Activated T-cell treated with anti-CD3 and anti-CD28 coated beads, Interleukin-2, amount 50 U/mL, for 48 hours (primary cell): ENCODE measurements around the gene GABBR2.
"Not testable (repeated sequence)": the region's sequence is repeated elsewhere in the genome, so short reads cannot be mapped to it uniquely, and the experiment has no call there.

Experiments
- DNase-seq, 2 experiments: peaks; one replicate each; pipeline ENCODE4 v3.0.0-alpha.2; 2020

GABBR2 gene

DNA sequence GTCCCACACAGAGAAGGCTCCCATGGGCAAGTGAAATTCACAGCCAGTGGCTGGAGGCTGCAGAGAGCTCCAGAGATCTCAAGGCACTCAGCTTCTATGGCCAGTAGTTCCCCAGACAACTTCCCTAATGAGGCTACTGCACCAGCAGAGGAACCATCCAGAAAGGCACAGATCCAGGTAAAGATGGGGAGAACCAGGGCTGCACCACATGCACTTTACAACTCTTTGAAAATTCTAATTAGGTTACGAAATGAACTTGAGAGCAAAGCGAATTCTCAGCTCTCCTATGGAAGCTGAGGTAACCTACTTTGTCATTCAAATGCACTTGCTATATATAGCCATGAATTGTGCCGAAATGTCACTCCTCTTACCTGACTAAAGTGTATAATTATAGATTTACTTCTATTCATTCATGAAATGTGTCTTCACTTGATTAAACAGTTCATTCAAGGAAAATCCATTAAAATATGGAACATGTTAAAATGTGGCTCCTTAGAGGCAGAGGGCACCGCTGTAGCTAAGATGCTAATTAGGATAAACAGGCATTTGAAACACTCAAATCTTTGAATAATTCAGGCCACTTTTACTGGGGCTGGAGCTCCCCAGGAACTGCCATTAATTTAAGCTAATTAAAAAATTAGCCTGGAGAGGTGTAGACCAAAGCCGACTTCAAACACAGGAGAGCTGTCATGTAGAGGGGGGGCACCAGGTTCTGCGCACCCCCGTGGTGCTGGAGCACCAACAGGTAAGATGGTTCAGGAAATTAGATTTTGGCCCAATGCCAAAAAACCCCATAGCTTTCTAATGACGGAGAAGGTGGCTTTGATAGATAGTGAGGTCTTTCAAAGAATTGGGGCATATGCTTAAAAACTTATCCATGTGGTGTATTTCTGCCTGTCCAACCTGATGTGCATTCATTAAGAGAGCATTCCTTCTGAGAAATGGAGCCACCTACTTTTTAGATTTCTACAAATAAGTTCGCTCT is 204.1 kb downstream of the GABBR2 start:
- DNase-seq = no peak

DNA sequence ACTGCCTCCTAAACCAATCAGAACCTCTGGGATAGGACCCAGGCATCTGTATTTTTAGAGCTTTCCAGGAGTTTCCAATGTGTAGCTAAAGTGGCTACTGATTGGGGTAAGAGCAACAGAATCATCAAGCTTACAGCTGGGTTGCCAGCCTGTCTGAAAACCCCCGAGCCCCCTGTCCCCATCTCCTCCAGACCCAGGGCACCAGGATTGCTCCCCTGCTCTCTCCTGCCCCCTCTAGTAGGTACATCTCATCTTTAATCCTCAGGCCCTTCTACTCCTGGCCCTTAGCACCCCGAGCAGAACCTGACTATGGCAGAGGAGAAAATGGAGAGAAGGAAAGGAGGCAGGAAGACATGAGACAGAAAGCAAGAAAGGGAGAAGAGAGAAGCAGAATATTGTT is 204.9 kb downstream of the GABBR2 start:
- DNase-seq = no peak

DNA sequence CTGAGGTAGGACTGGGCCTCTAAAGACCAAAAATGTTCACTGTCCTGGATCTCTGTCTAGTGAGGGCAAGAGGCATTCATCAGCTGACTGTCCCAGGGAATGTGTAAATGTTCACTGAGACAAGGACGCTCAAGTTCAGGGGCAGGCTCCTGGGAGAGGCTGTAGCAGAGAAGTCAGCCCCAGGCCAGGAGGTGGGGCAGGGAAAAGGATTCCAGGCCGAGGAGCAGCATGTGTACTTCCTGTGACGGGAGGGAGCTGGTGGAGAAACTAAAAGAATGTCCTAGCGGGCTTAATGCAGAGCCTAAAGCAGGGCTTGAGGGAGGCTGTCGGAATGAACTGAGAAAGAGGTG is 205.8 kb downstream of the GABBR2 start:
- DNase-seq = no peak

GRCh38 chr9:98502311-98502975 is 206.3 kb downstream of the GABBR2 start:
- no peak for DNase-seq

- no peak for DNase-seq
These were observed 206.9 kb downstream of the GABBR2 start for GRCh38 chr9:98501819-98502218.

DNA sequence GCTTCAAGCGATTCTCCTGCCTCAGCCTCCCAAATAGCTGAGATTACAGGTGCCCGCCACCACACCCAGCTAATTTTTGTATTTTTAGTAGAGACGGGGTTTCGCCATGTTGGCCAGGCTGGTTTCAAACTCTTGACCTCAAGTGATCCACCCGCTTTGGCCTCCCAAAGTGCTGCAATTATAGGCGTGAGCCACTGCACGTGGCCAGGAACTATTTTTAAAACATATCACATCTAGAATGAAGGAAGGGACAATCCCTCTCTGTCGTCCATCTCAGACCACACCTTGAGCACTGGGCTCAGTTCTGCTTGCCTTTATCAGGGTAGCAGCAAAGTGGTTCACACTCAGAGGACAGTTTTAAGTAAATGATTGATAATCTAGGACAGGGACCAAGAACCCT is 207.5 kb downstream of the GABBR2 start:
- DNase-seq = not testable (repeated sequence)

DNA sequence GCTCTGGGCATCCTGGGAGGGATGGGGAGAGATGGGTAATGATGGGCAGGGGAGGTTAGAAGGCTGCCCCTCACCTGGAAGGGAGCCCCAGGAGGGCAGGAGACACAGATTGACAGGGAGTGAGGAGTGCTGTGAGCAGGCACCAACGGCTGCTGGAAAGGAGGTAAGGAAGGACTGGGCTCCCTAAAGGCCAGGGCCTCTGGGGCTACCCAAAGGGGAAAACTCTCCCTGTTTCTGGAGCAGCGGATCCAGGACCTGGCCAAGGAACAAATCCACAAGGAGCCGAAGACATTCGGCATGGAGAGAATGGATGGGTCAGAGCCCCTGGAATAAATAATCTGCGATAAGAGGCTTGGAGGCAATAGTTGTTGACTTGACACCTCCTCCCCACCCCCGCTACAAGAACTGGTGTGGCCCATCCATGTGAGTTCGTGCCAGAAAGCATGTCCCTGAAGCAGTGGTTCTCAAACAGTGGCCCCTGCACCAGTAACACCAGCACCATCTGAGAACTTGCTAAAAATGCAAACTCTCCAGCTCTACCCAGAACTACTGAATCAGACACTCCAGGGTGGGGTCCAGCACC is 208.3 kb downstream of the GABBR2 start:
- no peak for DNase-seq

DNA sequence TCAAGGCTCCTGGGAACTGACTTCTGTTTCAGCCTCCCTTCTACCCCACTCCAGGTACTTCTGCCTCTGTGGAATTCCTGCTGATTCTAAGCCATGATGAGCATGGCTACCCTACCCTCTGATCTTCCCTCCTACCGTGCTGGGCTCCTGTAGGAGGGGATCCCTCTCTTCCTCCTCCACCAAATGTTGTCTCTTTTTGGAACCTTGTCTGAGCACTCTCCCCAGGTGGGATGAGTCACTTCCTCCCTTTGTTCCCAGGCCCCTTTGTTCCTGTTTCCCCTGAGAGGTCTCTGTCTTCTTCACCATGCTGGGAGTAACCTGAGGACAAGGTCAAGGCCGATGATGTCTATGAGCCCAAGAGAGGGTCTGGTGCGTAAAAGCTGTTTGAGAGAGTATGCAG is 213.2 kb downstream of the GABBR2 start:
- DNase-seq = no peak

GRCh38 chr9:98494852-98495251 is 213.9 kb downstream of the GABBR2 start:
- no peak for DNase-seq

DNA sequence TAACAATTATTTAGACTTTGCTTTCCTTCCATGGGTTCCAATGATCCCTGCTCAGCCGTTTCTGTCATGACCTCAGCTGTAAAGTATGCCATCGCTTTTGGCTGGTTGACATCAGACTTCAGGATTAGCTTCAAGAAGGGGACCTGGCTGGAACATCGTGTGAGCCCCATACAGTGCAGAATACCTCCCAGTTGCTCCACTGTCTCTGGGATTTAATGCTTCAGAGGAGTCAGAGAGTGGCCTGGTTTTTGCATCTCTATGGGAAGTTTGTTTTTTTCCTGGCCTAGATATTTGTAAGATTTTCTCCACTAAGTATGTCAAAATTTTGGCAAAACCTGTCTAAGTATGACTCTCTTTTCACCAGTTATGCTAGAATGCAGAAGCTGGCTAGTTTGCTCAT is 216.9 kb downstream of the GABBR2 start:
- no peak for DNase-seq

DNA sequence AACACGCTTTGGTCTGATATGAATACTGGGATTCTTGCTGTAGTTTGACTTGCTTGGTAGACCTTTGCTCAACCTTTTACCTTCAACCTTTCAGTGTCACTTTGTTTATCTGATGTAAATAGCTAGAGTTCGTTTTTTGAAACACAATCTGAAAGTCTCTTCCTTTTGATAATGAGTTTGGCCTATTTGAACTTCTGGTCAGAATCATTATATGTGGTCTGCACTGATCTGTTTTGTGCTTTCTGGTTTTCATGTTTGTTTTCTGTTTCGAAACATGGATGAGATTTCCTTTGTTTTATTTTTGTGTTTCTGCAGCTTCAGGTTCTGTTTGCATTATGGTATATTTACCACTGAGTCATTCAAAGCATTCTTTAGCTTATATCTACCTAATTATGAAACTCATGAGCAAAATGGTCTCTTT is 217.5 kb downstream of the GABBR2 start:
- DNase-seq = no peak

DNA sequence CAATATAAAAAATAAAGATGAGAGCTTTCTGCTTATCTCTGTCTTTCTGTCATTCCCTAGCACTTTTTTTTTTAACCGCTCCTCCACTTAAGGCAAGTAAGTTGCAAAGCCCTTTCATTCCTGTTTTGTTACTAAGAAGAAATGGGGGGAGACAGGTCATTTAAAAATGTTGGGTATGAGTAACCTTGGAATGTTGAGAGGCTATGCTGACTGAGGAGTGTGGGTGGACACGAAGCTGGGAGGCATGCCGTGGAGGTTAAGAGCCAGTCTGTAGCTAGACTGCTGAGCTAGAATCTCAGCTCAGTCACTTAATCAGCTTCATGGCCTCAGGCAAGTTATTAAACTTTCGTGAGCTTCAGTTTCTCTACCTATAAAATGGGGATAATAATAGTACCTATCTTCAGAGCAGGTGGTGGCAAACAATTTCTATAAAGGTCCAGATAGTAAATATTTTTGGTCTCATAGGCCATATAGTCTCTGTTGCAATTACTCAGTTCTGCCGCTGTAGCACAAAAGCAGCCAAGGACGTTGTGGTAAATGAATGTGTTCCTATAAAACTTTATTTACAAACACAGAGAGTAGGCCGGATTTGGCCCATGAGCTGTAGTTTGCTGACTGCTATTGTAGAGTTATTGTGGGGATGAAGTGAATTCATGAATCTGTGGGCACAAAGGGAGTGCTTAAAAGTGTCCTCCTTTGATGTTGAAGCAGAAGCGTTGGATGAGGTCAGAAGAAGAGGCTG is 220.0 kb downstream of the GABBR2 start:
- DNase-seq = no peak

DNA sequence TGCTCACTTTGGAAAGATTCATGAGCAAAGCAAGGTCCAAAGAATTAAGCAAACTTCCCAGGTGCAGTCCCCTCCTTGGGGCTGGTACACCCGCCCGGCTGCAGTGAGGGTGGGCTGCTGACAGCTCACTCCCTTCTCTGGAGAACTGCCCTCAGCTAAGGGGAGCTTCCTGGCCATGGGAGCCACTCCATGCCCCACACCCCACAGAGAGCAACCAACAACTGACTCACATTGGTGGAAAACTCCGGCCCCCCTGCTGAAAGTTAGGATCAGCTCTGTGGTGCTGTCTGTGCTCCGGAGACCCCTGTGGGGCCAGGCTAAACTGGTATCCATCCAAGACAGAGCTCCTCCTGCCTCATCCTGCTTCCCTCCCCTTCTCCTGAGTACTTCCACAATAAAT is 223.0 kb downstream of the GABBR2 start:
- DNase-seq = no peak

GRCh38 chr9:98484162-98484561 is 224.6 kb downstream of the GABBR2 start:
- DNase-seq = no peak

- no peak for DNase-seq
These were observed 226.5 kb downstream of the GABBR2 start for GRCh38 chr9:98482226-98482625.

- no peak for DNase-seq
These were observed 227.1 kb downstream of the GABBR2 start for GRCh38 chr9:98481676-98482075.

DNA sequence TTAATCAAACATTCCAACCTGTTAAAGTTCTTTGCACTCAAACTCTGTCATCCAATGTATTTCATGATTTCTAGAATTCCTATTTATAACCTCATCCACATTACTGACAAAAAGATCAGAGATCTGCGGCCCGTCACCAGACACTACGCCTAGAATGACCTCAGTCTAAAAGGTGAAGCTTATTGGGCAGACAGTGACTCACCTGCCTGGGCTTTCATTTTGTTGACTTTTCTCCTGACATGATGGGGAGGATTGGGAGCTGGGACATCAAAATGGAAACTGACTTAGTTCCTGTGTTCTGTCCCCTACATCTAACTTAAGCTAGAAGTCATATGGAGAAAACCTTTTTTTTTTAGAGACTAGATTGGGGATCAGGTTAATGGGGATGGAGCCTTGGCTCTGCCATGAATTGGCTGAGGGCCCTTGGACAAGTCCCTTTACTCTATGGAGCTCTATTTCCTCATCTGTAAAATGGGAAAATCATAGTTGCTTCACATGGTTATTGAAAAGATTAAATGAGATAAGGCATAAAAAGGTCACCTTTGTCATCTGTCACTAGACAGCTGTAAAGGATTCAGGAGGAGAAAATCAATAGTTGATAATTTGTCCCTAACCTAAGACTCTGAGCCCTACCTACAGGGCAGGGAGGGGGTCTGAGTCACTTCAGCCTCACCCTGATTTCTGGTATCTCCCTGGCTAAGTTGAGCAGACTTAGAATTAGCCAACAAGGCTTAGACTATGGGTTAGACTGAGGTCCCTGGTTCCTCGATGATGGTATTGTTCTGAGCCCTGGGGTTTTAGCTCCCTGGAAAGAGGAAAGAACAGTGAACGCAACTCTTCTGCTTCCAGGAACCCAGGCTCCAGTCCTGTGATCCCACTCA is 228.5 kb downstream of the GABBR2 start:
- no peak for DNase-seq

DNA sequence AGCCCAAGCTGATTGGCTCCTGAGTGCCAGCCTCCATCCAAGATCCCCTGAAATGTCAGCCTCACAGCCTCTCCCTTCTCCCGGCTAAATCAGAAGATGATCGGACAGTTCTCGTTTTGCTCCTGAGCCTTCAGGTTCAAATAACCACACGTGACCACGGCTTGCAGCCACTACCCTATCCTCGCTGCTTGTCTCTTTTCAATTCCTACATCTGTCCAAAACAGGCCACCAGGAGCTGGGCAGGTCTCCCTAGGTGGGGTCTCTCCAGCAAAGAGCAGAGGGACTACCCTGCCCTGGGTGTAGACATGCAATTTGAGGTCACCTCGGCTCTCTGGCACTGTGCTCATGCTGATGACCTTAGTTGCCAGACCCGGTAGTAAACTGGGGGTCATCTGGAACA is 229.3 kb downstream of the GABBR2 start:
- no peak for DNase-seq

DNA sequence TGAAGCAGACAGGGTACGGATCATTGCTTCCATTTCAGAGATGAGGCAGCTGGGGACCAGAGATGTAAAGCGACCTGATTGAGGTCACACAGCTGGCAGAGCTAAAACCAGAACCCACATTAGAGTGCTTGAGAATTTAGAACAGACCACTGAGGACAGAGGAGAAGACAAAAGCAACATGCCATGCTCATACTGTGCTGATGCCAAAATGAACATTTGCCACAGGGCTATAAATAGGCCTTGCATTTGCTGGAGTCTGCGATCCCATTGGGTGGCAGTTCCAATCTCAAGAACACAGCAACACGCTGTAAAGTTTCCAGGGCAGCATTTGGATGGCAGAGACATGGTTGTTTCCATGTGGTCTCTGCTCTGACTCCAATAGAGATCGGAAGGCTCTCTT is 230.9 kb downstream of the GABBR2 start:
- no peak for DNase-seq

- DNase-seq = no peak
These were observed 236.5 kb downstream of the GABBR2 start for GRCh38 chr9:98472216-98472615.

GRCh38 chr9:98471185-98471584 is 237.6 kb downstream of the GABBR2 start:
- DNase-seq = no peak

GRCh38 chr9:98468567-98469239 is 240.0 kb downstream of the GABBR2 start:
- no peak for DNase-seq
